H1 (cell line): Measurements from ENCODE around the gene VAV2.

Experiments
- ASH2L ChIP-seq: fragments of 200-600, 300-600 bp; sonication (generic); IDR thresholded peaks from one replicate; pipeline ENCODE4 v1.7.1; 2017; ENCODE audit warnings: low read length
- CTCF ChIP-seq, 3 experiments: IDR thresholded peaks; 1 replicate in 2 of 3; 2 replicates in 1 of 3; pipeline versions ENCODE4 v1.5.1 to v1.6.1; 2011; ENCODE audit warnings: low read length in 3 of 3, mild to moderate bottlenecking in 3 of 3, inconsistent platforms in 2 of 3, low read depth in 1 of 3, moderate library complexity in 1 of 3; ENCODE audit not compliant: insufficient read depth in 1 of 3; ENCODE audit errors: control extremely low read depth in 1 of 3
- EZH2 ChIP-seq: fragments of 200-600 bp; sonication (generic); IDR thresholded peaks from 2 replicates; pipeline ENCODE4 v1.7.1; 2012; ENCODE audit warnings: low read depth, mild to moderate bottlenecking, moderate library complexity, low read length, inconsistent platforms; ENCODE audit not compliant: severe bottlenecking
- FOSL1 ChIP-seq: IDR thresholded peaks from 2 replicates; pipeline ENCODE4 v1.6.1; 2011; ENCODE audit warnings: mild to moderate bottlenecking, low read depth, low read length, moderate library complexity; ENCODE audit not compliant: insufficient read depth
- MAFK ChIP-seq: IDR thresholded peaks from 2 replicates; pipeline ENCODE4 v1.6.1; 2012; ENCODE audit warnings: low read depth, mild to moderate bottlenecking, improper control_type of control experiment, low read length
- POLR2A ChIP-seq, 2 experiments: IDR thresholded peaks; 1 replicate in 1 of 2; 2 replicates in 1 of 2; pipeline ENCODE4 v1.6.1; 2011; ENCODE audit warnings: low read depth in 2 of 2, low read length in 2 of 2, mild to moderate bottlenecking in 2 of 2; ENCODE audit errors: control extremely low read depth in 1 of 2
- RAD21 ChIP-seq, 2 experiments: IDR thresholded peaks in 1 of 2; conservative IDR thresholded peaks in 1 of 2; 2 replicates each; pipeline ENCODE4 v1.6.1; 2011; ENCODE audit warnings: low read depth in 2 of 2, low read length in 2 of 2, improper control_type of control experiment in 1 of 2, inconsistent platforms in 1 of 2, mild to moderate bottlenecking in 1 of 2, moderate library complexity in 1 of 2
- RBBP5 ChIP-seq: IDR thresholded peaks from 2 replicates; pipeline ENCODE4 v1.7.1; 2012; ENCODE audit warnings: low read depth, mild to moderate bottlenecking, inconsistent platforms, low read length, moderate library complexity, borderline replicate concordance
- RFX5 ChIP-seq: IDR thresholded peaks from 2 replicates; pipeline ENCODE4 v1.6.1; 2011; ENCODE audit warnings: low read depth, low read length, improper control_type of control experiment, borderline replicate concordance
- RNF2 ChIP-seq: fragments of 200-900, 300-1000 bp; sonication (generic); IDR thresholded peaks from 2 replicates; pipeline ENCODE4 v1.7.1; 2016; ENCODE audit warnings: borderline replicate concordance, low read depth, mild to moderate bottlenecking, antibody characterized with exemption, low read length; ENCODE audit not compliant: poor library complexity, severe bottlenecking; ENCODE audit errors: missing control alignments
- TAF1 ChIP-seq: IDR thresholded peaks from 2 replicates; pipeline ENCODE4 v1.6.1; 2011; ENCODE audit warnings: mild to moderate bottlenecking, low read depth, low read length
- TBP ChIP-seq: IDR thresholded peaks from 2 replicates; pipeline ENCODE4 v1.6.1; 2011; ENCODE audit warnings: low read depth, low read length, improper control_type of control experiment

DNA sequence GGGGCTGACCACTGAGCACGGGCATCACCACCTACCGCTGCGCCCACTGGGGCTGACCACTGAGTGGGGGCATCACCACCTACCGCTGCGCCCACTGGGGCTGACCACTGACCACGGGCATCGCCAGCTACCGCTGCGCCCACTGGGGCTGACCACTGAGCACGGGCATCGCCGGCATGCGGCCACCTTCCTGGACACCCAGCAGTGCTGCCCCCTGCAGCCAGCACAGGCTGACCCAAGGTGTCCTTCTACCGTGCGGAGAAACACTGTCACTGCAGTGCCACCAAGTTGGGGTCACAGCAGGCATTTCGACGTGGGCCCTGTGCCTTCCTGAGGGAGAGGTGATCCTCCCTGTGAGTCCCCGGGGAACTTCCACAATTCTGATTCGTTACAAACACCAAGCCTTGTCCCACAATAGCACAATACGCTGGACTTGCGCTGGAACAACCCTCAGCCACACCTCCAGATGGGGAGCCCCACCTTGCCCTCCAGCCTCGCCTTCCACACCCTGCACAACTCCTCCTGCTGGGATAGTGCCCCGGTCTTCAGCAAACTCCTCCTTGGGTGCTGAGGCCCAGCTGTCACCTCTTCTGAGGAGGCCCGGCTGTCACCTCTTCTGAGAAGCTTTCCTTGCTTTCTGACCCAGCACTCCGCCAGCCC lies 163.7 kb downstream of the VAV2 start:
- TF ChIP-seq RFX5 (no peak), POLR2A (IDR thresholded peaks at IDR 0.05; ENCODE audit: control extremely low read depth in 1 of 2, low read depth in 2 of 2, low read length in 2 of 2) (no peak), CTCF (IDR thresholded peaks at IDR 0.05; ENCODE audit: control extremely low read depth in 1 of 3, insufficient read depth in 1 of 3, low read depth in 1 of 3, low read length in 3 of 3) (no peak), MAFK (no peak), EZH2 (no peak), ASH2L (no peak), TAF1 (no peak), TBP (no peak), FOSL1 (no peak), RNF2 (no peak), RAD21 (IDR thresholded peaks at IDR 0.05 in 1 of 2, conservative IDR thresholded peaks at IDR 0.05 in 1 of 2; ENCODE audit: low read depth in 2 of 2, low read length in 2 of 2) (no peak), RBBP5 (no peak)
